HG03064 (cell line): ENCODE data around the gene HPGD.

Experiments
- ATAC-seq: cut with Tn5 transposase; IDR thresholded peaks from one replicate; pipeline ENCODE4 v1.9.1; 2021; ENCODE audit warnings: low read depth; ENCODE audit not compliant: unreplicated experiment

The HPGD gene

DNA sequence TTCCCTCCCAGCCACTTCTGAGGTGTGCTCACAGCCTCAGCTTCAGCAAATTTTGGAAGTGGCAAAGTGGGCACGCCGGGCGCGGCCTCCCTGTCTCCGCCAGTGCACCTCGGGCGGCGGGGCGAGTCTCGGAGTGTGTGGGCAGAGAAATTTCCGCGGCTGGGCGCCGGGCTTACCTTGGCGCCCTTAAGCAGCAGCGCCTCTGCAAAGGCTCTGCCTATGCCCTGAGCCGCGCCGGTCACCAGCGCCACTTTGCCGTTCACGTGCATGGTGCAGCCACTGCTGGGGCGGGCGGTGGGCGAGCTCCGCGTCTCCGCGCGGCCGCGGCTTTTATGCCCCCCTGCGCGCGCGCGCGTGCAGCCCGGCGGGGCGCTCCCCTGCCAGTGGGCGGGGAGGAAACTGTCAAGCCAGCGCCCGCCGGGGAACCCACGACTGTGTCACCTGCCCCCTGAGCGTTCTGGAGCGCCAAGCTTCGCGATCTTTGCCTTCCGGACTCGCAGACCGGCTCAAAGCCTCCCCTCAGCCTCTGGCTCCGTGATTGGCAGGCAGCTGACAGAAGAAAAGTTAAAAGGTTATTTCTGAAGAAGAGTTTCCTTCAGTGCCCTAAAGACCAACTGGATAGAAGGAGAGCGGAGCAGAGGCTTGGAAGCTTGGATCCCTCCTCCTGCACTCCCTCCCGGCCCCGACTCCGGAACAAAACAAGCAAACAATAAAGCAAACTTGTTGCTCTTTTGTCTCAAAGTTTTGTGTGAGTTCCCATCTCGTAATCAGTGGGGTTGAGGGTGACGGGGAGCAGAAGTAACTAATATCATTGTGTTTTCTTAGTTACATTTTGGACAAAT lies at the start of gene HPGD:
HPGD (minus strand) TSS at position 306 of the 842 bp plus-strand sequence; CDS start at position 269, 37 bp downstream.
- peak; percentile 73 for ATAC-seq

DNA sequence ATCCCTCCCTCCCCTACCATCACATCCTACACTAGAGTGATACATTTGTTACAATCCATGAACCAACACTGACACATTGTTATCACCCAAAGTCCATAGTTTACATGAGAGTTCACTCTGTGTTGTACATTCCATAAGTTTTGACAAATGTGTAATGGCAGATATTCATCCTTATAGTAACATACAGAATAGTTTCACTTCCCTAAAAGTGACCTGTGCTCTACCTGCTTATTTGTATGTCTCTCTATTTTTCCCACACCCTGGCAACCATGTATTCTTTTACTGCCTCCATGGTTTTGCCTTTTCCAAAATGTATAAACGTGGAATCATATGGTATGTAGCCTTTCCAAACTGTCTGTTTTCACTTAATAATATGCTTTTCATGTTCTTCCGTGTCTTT lies 42.2 kb upstream of the HPGD start:
- ATAC-seq: no peak

DNA sequence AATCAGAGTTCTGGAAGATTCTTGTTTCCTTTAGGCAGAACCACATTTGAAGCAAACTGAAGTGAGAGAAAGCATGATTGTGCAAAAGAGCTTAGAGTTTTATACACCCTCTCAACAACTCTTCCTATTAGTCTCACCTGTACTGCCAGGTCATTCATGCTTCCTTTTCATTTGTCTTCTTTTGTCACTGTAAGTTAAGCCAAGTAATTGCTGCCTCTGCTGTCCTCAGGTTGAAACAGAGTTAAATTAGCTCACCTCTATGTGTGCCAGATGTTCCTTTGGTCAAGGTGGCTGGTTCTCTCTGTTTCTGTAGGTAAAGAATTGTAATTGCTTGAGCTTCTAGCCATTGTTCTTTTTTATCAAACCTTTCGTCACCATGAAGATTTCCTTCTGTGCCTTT lies 41.1 kb upstream of the HPGD start:
- ATAC-seq: no peak

DNA sequence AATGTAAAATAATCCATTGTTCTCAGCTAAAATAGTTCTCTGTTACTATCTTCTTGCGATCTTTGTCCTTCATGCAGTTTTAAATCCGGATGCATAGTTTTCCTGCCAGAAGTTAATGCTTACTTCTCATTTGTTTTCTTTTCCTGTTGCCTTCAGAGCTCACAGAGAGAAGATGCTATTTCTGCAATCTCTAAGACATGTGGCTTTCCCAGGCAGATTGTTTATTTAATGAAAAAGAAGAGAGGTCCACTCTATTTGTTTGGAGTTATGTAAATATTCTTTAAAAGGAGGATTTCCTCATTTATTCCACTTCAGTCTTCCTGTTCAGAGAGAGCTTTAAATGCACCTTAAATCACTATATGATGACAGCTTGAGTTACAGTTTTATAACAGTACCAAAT lies 39.3 kb upstream of the HPGD start:
- no peak for ATAC-seq

DNA sequence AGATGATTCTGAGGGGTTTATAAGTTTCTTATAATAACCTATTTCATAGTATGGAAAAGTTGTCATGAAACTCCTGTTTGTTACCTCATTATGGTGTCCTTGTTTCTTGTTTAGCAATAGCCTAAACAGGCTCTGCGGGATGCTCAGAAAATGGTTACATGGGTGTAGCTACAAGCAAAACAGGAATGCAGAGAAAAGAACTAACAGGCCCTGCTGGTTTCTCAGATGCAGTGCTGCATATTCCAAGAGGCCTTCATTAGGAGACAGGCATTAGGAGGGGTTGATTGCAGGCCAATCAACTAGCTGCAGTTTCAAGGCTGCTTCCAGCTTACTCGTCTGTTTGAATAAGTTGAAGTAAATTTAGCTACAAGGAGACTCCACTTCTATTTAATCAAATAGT lies 37.6 kb upstream of the HPGD start:
- ATAC-seq: no peak

DNA sequence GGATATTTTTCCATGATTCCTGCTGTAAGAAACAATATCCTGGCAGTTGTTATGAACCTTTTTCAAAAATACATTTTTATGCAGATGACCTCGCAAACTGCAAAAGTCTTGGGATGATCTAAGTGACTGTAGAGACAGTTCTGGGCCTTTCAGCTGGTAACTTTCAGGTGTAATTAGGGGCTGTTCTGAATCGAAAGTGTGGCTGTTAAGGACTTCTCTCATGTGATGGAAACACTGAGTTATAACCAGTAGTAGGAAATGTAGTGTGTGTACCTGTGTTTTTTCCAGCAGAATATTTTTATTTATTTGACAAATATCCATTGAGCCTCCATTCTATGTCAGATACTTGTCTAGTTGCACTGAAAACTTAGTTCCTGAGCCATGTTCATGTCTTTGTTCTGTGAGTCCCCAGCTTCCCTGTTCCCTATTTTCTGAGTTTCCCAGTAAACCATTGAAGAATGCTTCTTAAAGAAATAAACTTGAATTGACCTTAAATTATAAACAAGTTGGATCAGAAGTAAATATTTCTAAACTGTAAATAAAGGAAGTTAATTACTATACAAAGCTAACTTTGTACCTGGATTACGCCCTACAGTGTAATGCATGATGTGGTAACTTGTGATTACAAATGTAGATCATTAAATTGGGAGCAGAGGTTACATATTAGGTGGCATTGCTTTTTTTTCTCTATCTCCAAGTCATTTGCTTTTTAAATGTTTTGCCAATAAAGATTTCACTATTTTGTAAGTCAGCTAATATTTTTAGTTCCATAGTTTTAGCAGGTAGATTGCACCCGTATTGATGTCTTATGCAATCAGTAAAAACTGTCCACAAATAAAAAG lies 33.7 kb upstream of the HPGD start:
- ATAC-seq: no peak

DNA sequence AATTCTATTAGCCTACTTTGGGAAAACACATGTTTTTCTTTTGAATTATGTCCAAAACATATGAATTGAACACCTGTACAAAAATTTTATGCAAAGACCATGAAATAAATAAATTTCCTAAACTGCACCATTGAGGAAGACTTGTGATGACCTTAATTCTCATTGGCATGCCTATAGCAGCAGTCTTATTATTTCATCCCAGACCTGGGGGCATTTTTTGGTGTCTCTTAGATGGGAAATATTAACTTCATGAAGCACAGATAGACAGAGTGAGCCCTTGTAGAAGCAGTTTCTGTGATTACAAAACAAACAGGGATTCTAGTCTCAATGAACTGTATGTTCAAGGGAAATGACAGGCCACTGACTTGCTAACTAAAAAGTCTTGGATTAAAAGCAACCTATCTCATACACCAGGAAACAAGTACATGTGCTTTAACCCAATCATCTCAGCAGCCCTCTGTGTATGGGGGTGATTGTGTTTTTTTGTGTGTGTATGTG lies 32.0 kb upstream of the HPGD start:
- ATAC-seq: no peak

DNA sequence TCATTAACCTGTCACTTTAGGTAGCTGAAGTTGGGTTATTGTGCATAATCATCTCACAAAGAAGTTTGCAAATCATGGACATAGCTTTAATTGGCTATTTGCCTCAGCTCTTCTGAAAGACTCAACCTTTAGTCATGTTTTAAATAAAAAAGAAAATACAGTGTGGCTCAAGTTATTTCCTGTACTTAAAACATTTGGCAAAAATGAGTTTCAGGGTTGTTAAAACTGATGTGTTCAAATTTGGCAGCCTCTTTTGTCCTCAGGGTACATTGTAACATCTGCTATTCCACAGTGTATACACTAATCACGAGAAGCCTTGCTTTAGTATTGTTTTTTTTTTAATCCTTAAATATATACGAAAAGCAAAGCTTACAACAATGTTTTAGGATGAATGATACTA lies 31.5 kb upstream of the HPGD start:
- no peak for ATAC-seq

DNA sequence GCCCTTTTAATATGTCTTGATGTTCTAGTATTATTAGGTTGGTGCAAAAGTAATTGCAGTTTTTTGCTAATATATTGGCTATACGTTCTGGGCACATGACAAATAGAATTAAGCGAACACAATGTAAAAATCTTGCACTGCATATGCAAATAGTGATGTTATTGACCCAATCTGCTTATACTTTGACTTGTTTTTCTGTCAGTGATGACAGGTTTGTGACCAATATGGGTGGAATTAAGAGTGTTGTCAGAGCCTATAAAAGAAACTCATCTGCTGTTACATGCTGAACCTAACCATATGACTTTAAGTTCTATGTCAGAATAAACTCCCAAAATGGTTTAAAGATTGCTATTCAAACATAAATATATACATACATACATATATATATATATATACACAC lies 30.7 kb upstream of the HPGD start:
- ATAC-seq: no peak

DNA sequence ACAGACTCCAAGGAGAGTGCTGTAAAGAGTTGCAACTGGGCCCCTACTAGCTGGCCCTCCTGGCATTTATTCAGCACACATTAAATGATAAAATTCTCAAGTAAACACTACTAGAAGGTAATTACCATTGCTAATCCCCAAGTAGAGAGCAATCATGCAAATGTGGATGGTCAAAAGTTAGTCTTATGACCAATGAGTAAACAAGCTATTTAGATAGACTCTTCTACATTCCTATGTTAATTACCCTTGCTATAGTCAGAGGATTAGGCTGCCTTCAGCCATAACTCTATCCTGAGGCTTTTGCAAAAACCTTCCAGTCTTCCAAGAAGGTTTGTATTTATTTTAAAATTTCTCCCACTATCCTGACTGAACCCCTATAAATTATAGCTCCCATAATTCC lies 28.3 kb upstream of the HPGD start:
- ATAC-seq: no peak

DNA sequence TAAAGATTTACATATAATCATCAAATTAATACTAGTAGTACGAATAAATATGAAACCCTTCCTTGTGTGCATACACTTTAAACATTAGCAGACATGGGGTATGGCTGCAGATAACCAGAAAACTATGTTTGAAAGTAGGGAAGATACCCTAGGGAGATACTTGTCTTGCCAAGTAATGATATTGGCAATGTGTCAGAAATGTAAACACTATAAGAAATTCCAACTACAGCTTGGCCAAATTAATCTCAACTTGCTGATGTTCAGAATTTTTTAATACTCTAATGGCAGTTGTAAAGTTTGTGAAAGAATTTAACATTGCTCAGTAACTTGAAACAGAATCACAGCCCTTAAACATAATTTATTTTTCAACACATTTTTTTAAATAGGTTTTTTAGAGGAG lies 27.4 kb upstream of the HPGD start:
- no peak for ATAC-seq

DNA sequence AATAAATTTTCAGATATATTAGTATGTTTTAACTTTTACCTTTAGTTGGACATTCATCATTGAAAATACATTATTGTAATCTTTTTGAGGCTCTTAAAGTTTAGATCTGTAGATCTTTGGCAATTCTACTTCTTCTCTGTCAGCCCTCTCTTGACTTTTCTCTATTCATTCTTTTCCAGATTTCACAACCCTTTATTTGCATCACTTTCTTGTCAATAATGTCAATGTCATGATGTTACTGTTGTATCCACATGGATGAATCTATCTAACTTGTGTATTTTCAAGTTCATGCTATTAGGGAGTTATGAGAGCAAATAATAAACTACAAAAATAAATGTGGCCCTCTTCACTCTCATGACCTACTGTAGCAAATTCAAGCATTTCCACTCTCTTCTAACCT lies 23.0 kb upstream of the HPGD start:
- ATAC-seq: no peak

DNA sequence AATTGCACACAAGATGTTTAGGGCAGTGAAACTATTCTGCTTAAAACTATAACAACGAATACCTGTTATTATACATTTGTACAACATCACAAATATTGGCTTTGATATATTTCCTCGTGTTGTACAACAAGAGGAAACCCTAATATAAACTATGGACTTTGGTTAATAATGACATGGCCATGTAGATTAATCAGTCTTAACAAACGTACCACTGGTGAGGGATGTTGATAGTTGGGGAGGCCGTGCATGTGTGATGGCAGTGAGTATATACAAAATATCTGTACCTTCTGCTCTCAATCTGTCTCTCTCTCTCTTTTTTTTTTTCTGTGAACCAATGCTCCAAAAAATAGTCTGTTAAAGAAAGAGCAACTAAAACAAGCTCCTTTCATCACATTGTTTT lies 22.2 kb upstream of the HPGD start:
- no peak for ATAC-seq

DNA sequence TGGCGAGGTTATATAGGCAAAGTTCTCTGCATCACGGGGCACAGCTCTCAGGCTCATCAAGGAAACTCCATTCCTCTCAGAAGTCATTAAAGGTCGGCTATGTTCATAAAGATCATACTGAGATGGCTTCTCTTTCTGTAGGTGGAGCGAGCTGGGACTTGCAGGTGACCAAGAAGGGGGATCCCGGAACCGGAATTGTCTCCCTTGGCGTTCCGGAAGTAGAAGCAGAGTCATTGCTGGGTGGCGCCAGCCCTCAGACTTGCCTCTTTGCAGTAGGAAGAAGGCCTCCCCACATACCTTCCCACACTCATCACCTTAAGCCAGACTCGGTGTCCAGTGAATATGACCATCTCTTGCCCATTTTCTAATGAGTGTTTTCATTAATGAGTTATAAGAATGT lies 17.9 kb upstream of the HPGD start:
- ATAC-seq: no peak

DNA sequence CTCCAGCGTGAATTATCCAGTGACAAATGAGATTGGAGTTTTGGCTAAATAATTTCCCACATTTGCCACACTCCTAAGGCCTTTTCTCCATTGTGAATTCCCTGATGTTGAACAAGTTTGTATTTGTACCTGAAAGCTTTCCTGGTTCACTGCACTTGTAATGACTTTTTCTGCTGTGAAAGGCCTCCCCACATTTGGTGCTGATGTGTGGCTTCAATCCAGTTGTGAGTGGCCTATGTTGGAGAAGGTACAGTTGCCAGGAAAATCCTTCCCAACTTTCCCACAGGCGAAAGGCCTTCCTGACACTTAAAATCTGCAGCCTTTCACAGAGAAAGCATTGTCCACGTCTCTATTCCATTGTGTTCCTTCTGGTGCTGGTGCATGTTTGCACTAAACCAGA lies 17.3 kb upstream of the HPGD start:
- ATAC-seq: no peak

DNA sequence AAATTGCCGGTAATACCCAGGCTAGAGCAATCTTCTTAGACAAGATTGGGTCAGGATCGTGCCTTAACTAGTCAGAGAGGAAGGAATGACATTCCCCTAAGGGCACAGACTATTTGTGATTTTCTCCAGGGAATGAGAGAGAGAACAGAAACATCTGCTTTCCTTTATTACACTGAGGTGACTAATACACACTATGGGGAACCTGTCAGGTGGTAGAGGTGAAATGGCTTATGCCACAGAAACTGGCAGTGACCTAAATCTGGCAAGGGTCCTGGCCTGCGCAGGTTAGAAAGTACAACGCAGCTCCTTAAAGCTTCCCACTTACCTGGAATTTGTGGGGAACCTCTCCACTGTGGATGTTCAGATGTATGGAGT lies 16.6 kb upstream of the HPGD start:
- no peak for ATAC-seq

DNA sequence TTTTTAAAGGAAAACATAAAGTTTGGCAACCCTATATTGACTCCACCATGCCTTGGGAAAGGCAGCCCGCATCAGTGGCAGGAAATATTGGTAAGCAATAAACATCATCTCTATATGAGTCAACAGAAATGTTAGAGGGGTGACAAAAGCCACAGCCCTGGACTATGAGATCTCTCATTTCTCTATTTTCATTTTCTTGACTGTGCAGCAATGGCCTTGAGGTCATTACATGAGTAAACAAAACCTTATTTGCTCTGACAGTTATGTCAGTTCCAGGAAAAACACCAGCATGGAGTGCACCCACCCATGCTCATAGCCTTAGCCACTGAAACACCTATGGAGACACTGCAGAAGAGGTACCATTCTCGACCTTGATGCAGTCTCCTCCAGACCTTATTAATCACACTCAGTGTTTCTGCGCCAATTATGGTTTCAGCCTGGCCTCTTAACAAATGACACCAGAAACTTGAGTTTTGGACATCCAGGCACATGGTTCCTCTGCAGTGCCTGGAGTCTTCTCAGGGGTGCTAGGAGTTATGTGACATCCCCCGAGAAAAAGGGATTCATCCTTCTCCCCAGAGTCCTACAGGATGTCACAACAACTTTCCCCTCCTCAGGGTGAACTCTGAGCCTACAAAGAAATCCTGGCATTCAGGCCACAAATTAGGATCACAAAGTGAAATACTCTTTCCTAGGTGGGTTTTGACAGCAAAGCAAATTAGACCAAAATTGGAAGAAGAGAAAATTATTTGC lies 16.0 kb upstream of the HPGD start:
- ATAC-seq: peak; percentile 97

DNA sequence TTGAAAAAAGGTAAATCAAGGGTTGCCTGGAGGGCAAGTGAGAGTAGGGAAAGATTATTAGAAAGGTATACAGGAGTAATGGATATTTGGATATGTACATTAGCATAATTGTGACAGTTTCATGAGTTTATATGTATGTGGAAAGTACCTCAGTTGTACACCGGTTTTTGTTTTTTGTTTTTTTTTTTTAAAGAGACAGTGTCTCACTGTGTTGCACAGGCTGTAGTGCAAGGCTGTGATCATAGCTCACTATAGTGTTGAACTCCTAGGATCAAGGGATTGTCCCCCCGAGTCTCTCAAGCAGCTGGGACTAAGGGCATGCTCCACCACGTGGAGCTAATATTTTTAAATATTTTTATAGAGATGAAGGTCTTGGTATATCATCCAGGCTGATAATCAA lies 15.3 kb upstream of the HPGD start:
- peak; percentile 5 for ATAC-seq

DNA sequence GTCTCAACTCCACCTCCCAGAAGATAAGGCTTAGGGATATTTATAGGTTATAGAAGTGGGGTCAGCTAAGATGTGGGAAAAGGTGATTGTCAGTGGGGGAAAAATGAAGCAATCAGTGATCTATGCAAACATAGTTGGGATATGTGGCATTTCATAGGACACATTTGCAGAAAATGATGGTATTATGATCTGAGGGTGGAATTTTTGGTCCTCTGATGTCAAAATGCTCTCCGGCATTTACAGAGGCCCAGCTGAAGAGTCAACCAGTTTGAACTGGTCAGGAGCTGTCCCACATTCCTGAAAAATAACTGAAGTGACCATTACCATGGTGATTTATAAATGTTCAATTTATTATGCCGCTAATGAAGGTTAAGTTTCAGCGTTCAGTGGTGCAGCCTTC lies 12.2 kb upstream of the HPGD start:
- no peak for ATAC-seq

DNA sequence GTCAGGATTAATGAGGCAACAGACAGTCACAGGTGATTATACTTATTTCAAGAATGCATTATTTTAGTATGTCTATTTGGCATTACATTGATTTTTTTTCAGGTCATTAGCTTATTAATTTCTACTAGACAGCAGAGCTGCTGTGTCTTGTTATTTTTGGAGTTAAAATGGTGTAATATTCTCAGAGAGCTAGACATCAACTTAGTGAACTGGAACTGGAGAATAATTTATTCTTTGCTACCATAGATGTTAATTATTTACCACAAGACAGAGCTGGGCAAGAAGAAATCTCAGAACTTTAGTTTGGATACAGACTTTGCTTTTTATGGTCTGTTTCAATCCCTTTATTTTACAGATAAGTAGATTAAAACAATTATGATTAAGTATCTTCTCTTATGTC lies 10.2 kb upstream of the HPGD start:
- ATAC-seq: no peak

DNA sequence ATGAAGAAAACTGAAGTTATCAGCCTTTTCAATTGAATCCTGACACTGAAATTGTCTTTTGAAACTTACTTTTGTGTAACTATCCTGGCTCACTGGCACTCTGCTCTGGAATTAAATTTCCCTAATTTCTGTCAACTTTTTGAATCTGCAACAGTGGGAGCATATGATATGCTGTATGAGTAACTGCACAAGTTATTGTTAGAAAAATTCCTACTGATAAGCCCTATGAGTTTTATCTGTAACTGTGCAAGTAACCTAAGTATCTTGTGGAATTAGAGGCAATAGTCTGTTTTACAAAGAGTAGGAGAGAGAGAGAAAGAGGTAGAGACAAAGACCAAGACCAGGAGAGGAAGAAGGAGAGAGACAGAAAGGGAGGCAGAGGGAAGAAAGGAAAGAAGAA lies 9.2 kb upstream of the HPGD start:
- ATAC-seq: no peak
